Ishikawa (cell line): ENCODE results near the gene LPCAT1.

Experiments
- CEBPB ChIP-seq: IDR thresholded peaks from 2 replicates; pipeline ENCODE4 v1.6.1; 2012
- CREB1 ChIP-seq: IDR thresholded peaks from 2 replicates; pipeline ENCODE4 v1.6.1; 2012; ENCODE audit warnings: low read depth
- EGR1 ChIP-seq: IDR thresholded peaks from 2 replicates; pipeline ENCODE4 v1.6.1; 2012
- EP300 ChIP-seq: IDR thresholded peaks from 2 replicates; pipeline ENCODE4 v1.6.1; 2012; ENCODE audit warnings: borderline replicate concordance
- FOXM1 ChIP-seq: IDR thresholded peaks from 2 replicates; pipeline ENCODE4 v1.6.1; 2012; ENCODE audit warnings: low read depth, borderline replicate concordance
- MAX ChIP-seq: IDR thresholded peaks from 2 replicates; pipeline ENCODE4 v1.6.1; 2012
- NFIC ChIP-seq: IDR thresholded peaks from 2 replicates; pipeline ENCODE4 v1.6.1; 2012
- RAD21 ChIP-seq: IDR thresholded peaks from 2 replicates; pipeline ENCODE4 v1.6.1; 2012; ENCODE audit warnings: low read depth
- REST ChIP-seq: IDR thresholded peaks from 2 replicates; pipeline ENCODE4 v1.6.1; 2012; ENCODE audit warnings: low read depth, mild to moderate bottlenecking
- TAF1 ChIP-seq: IDR thresholded peaks from 2 replicates; pipeline ENCODE4 v1.6.1; 2012; ENCODE audit warnings: low read depth, mild to moderate bottlenecking
- TCF12 ChIP-seq: IDR thresholded peaks from 2 replicates; pipeline ENCODE4 v1.6.1; 2012; ENCODE audit warnings: low read depth
- TEAD4 ChIP-seq: IDR thresholded peaks from 2 replicates; pipeline ENCODE4 v1.6.1; 2012
- USF1 ChIP-seq: IDR thresholded peaks from 2 replicates; pipeline ENCODE4 v1.6.1; 2012
- YY1 ChIP-seq: IDR thresholded peaks from 2 replicates; pipeline ENCODE4 v1.6.1; 2012; ENCODE audit warnings: low read depth
- ZBTB7A ChIP-seq: IDR thresholded peaks from 2 replicates; pipeline ENCODE4 v1.6.1; 2012; ENCODE audit warnings: low read depth

Gene LPCAT1

GRCh38 chr5:1417586-1418225 is 106.1 kb downstream of the LPCAT1 start:
- TF ChIP-seq ZBTB7A, result no peak

- no peak for TF ChIP-seq FOXM1
- TF ChIP-seq ZBTB7A, result no peak
- TF ChIP-seq YY1, result no peak
- no peak for TF ChIP-seq REST
- TF ChIP-seq CEBPB, result no peak
- TF ChIP-seq NFIC, result no peak
- no peak for TF ChIP-seq MAX
- TF ChIP-seq TAF1, result no peak
- no peak for TF ChIP-seq TEAD4
- no peak for TF ChIP-seq TCF12
- no peak for TF ChIP-seq EGR1
- TF ChIP-seq CREB1, result no peak
- TF ChIP-seq RAD21, result no peak
- no peak for TF ChIP-seq USF1
- no peak for TF ChIP-seq EP300
Observed at GRCh38 chr5:1416856-1417469, 106.8 kb downstream of the LPCAT1 start.

- TF ChIP-seq MAX (no peak), ZBTB7A (no peak), RAD21 (no peak), TCF12 (no peak), CREB1 (no peak), REST (no peak), FOXM1 (no peak), EGR1 (no peak), USF1 (no peak), YY1 (no peak)
Observed at GRCh38 chr5:1415626-1416360, 108.0 kb downstream of the LPCAT1 start.

- TF ChIP-seq EGR1, result no peak
- no peak for TF ChIP-seq EP300
- no peak for TF ChIP-seq RAD21
Observed at GRCh38 chr5:1415059-1415425, 108.7 kb downstream of the LPCAT1 start.

GRCh38 chr5:1414311-1415058 is 109.3 kb downstream of the LPCAT1 start:
- TF ChIP-seq ZBTB7A (no peak), MAX (no peak), TEAD4 (no peak), REST (no peak), RAD21 (no peak), USF1 (no peak), YY1 (no peak), CEBPB (no peak), EP300 (no peak), NFIC (no peak), TAF1 (no peak), FOXM1 (no peak), EGR1 (no peak), TCF12 (no peak), CREB1 (no peak)
